Measurements from ENCODE around the gene NRGN. TPM values are rescaled to one million over a fixed set of nuclear protein-coding genes. Genes with fewer than 3 reads are reported as not detected.

Gene NRGN
- total and polyA plus RNA-seq, 4 donors, result 15.4 to 41.1 (median 35.8) TPM

DNA sequence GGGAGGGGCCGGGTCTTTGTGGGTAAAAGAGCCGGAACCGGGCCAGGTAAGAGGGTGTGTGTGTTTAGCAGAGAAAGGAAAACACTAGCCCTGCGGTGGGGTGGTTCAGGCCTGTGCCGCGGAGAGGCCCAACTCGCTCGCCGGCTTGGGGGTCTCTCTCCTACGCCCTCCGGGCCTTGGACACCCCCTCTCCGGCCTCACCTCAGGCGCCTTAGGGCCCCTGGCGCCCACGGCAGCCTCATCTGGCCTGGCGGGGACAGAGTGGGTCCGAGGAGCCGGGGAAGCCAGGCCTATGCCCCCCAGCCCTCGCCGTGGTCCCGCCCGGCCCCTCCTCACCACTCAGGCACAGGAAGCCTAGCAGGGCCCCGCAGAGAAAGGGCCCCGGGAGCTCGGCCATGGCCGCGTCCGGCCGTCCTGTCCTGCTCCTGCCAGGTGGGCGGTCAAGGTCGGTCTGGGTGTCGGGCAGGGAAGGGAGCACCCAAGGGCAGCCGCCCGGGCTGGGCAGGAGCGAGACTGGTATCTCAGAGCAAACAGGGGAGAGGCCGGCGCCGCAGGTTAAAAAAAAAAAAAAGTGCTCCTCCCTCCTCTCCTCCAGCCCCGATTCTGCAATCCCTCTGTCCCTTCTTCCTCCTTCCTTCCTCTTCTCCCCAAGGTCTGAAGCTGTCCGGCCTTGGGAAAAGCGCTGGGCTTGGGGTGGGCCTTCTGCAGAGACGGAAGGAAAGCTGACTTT is 12.2 kb downstream of the NRGN start, which contains the start of gene VSIG2:
TSS of gene VSIG2 (minus strand) at position 515 of the 730 bp plus-strand sequence. CDS start at position 397, 118 bp downstream.
- H3K27me3 ChIP-seq (ENCODE audit: control insufficient read depth in 1 of 2, insufficient read depth in 2 of 2, low read length in 1 of 2), result no peaks in the 10 kb centered on the region
- no peaks in the 10 kb centered on the region for H3K36me3 ChIP-seq (ENCODE audit: control insufficient read depth in 1 of 2, insufficient read depth in 2 of 2, low read length in 1 of 2)
- intact Hi-C loops (cut with DNase I), result no loop called here
- no peak within 1 kb of the TSS for H3K27ac ChIP-seq (ENCODE audit: low read depth in 1 of 2, low read length in 2 of 2)
- DNase-seq (no peak), ATAC-seq (ENCODE audit: low FRiP score) (no peak)
- H3K4me1 ChIP-seq (ENCODE audit: control insufficient read depth in 1 of 2, insufficient read depth in 2 of 2, low read length in 2 of 2), result no peaks in the 10 kb centered on the region
- H3K9me3 ChIP-seq (ENCODE audit: control insufficient read depth, low read length), result no peaks in the 10 kb centered on the region
- 50 to 63% methylated on average over 41 to 42 of the region's 42 CpGs for WGBS, 2 donors
- no peak within 1 kb of the TSS for H3K4me3 ChIP-seq (ENCODE audit: low read length in 2 of 2)

DNA sequence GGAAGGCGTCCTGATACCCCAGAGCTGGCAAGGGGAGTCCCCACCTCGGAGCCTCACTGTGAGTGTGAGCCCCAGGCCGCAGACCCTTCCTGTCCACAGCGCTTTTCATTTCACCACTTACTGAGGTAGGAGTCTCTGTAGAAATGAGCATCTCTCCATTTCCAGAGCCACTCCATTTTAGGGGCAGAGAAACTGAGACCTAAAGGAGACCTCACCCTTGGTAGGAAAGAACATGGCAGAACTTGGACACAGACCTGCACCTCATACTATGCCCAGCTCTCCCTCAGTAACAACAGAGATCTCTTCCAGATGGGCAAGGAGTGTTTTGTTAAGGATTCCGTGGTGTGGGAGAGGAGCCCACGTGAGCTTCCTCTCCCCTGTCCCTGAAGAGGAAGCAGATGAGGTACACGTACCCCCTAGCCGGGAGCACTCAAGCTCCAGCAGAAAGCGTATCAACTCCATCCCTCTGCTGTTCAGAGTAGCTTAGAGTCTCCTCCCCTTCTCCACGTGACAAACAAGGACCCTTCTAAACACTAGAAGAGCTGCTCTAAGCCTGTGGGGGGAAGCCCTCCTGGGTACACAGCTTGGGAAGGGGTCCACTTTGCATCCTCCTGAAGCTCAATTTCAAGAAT is 12.8 kb downstream of the NRGN start:
- Histone ChIP-seq H3K27ac (ENCODE audit: low read depth in 1 of 2, low read length in 2 of 2) (no peak overlapping the region), H3K4me3 (ENCODE audit: low read length in 2 of 2) (no peak overlapping the region), H3K4me1 (ENCODE audit: control insufficient read depth in 1 of 2, insufficient read depth in 2 of 2, low read length in 2 of 2) (no peaks in the 10 kb centered on the region), H3K9me3 (ENCODE audit: control insufficient read depth, low read length) (no peaks in the 10 kb centered on the region), H3K27me3 (ENCODE audit: control insufficient read depth in 1 of 2, insufficient read depth in 2 of 2, low read length in 1 of 2) (no peaks in the 10 kb centered on the region), H3K36me3 (ENCODE audit: control insufficient read depth in 1 of 2, insufficient read depth in 2 of 2, low read length in 1 of 2) (no peaks in the 10 kb centered on the region)
- WGBS, 2 donors, result 73 to 79% methylated on average over 10 of the region's 10 CpGs
- no peak for DNase-seq
- no peak for ATAC-seq (ENCODE audit: low FRiP score)
- intact Hi-C loops (cut with DNase I), result no loop called here

DNA sequence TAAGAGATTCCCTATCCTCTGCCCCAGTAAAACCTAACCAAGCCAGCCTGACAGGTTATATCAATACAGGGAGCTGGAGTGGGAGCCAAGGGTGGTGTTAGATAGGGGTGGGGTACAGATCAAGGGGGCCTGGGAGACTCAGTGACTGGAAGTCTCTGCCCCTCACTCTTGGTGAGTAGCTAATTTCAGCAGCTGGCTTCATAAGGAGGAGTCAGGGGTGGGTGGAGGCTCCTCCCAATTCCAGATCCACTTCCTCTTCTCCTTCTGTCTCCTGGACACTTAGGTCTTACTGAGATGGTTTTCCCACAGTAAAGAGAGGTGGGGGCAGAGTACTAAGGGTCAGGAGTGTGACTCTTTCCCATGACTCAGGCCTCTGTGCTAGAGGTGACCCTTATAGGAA is 13.5 kb downstream of the NRGN start:
- ATAC-seq (ENCODE audit: low FRiP score) (no peak), DNase-seq (no peak)
- Histone ChIP-seq H3K36me3 (ENCODE audit: control insufficient read depth in 1 of 2, insufficient read depth in 2 of 2, low read length in 1 of 2) (no peaks in the 10 kb centered on the region), H3K9me3 (ENCODE audit: control insufficient read depth, low read length) (no peaks in the 10 kb centered on the region), H3K4me3 (ENCODE audit: low read length in 2 of 2) (no peak overlapping the region), H3K4me1 (ENCODE audit: control insufficient read depth in 1 of 2, insufficient read depth in 2 of 2, low read length in 2 of 2) (no peaks in the 10 kb centered on the region), H3K27me3 (ENCODE audit: control insufficient read depth in 1 of 2, insufficient read depth in 2 of 2, low read length in 1 of 2) (no peaks in the 10 kb centered on the region), H3K27ac (ENCODE audit: low read depth in 1 of 2, low read length in 2 of 2) (no peak overlapping the region)
- intact Hi-C loops (cut with DNase I), result no loop called here

DNA sequence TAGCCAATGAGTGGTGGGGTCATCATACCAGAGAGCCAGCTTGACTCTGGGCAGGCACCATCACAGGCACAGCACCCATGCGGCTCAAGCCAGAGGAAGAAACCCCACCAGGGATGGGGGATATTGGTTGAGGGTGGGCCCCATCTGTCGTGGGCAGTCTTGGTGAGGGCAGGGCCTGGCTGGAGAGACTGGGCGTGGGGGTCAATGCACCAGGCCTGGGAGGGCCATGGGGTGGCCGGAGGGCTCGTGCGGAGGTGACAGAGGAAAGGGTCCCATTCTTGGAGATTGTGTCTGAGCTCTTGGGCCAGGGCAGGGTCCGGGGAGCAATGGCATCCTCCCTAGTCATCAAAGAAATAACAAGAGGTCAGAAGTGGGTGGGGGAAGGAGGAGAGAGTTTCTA is 13.9 kb downstream of the NRGN start:
- no peak for ATAC-seq (ENCODE audit: low FRiP score)
- WGBS, 2 donors, result 92 to 93% methylated on average over 7 of the region's 7 CpGs
- Histone ChIP-seq H3K4me3 (ENCODE audit: low read length in 2 of 2) (no peak overlapping the region), H3K4me1 (ENCODE audit: control insufficient read depth in 1 of 2, insufficient read depth in 2 of 2, low read length in 2 of 2) (no peaks in the 10 kb centered on the region), H3K27ac (ENCODE audit: low read depth in 1 of 2, low read length in 2 of 2) (no peak overlapping the region), H3K27me3 (ENCODE audit: control insufficient read depth in 1 of 2, insufficient read depth in 2 of 2, low read length in 1 of 2) (no peaks in the 10 kb centered on the region), H3K36me3 (ENCODE audit: control insufficient read depth in 1 of 2, insufficient read depth in 2 of 2, low read length in 1 of 2) (no peaks in the 10 kb centered on the region), H3K9me3 (ENCODE audit: control insufficient read depth, low read length) (no peaks in the 10 kb centered on the region)
- intact Hi-C loops (cut with DNase I), result no loop called here
- DNase-seq, result no peak

DNA sequence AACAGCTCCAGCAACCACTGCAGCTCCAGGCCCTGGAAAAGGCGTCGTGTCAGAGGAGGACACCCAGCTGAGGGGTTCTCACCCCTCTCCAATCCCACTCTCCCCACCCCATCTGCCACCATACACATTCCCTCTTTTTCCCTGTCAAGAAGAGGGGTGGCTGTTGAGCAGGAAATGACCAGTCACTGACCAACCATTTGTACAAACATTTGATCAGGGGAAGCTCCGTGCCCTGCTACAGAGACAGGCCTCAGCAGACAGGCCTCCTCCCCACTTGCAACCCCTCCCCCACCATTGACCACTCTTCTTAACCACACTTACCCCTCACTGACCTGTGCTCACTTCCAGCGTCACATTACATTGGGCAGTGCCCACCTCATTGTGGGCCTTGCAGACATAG is 14.6 kb downstream of the NRGN start:
- H3K9me3 ChIP-seq (ENCODE audit: control insufficient read depth, low read length), result no peaks in the 10 kb centered on the region
- 64 to 76% methylated on average over 4 of the region's 4 CpGs for WGBS, 2 donors
- no peak overlapping the region for H3K27ac ChIP-seq (ENCODE audit: low read depth in 1 of 2, low read length in 2 of 2)
- no peaks in the 10 kb centered on the region for H3K27me3 ChIP-seq (ENCODE audit: control insufficient read depth in 1 of 2, insufficient read depth in 2 of 2, low read length in 1 of 2)
- ATAC-seq (ENCODE audit: low FRiP score) (no peak), DNase-seq (no peak)
- no peaks in the 10 kb centered on the region for H3K4me1 ChIP-seq (ENCODE audit: control insufficient read depth in 1 of 2, insufficient read depth in 2 of 2, low read length in 2 of 2)
- no peak overlapping the region for H3K4me3 ChIP-seq (ENCODE audit: low read length in 2 of 2)
- H3K36me3 ChIP-seq (ENCODE audit: control insufficient read depth in 1 of 2, insufficient read depth in 2 of 2, low read length in 1 of 2), result no peaks in the 10 kb centered on the region
- intact Hi-C loops (cut with DNase I), result no loop called here

DNA sequence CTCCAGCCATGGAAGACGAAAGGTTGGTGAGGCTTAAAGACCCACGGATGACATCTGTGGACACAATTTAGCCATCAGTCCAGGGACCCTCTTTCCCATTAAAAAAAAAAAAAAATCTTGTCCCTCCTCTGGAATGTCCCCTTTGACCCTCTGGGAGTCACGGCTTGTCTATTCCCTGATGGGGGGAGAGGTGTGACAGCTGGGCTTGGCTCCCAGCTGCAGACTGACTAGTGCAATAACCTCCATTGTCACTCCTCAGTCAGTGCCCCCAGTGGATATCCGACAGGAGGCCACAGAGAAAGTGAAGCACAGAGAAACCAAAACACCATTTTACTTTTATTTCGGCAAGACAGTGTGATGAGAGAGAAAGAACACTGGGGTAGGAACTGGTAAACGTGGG is 15.0 kb downstream of the NRGN start:
- Histone ChIP-seq H3K27ac (ENCODE audit: low read depth in 1 of 2, low read length in 2 of 2) (no peak overlapping the region), H3K27me3 (ENCODE audit: control insufficient read depth in 1 of 2, insufficient read depth in 2 of 2, low read length in 1 of 2) (no peaks in the 10 kb centered on the region), H3K36me3 (ENCODE audit: control insufficient read depth in 1 of 2, insufficient read depth in 2 of 2, low read length in 1 of 2) (no peaks in the 10 kb centered on the region), H3K4me3 (ENCODE audit: low read length in 2 of 2) (no peak overlapping the region), H3K4me1 (ENCODE audit: control insufficient read depth in 1 of 2, insufficient read depth in 2 of 2, low read length in 2 of 2) (no peaks in the 10 kb centered on the region), H3K9me3 (ENCODE audit: control insufficient read depth, low read length) (no peaks in the 10 kb centered on the region)
- intact Hi-C loops (cut with DNase I), result no loop called here
- DNase-seq (no peak), ATAC-seq (ENCODE audit: low FRiP score) (no peak)
- WGBS, 2 donors, result 73 to 78% methylated on average over 6 of the region's 6 CpGs

DNA sequence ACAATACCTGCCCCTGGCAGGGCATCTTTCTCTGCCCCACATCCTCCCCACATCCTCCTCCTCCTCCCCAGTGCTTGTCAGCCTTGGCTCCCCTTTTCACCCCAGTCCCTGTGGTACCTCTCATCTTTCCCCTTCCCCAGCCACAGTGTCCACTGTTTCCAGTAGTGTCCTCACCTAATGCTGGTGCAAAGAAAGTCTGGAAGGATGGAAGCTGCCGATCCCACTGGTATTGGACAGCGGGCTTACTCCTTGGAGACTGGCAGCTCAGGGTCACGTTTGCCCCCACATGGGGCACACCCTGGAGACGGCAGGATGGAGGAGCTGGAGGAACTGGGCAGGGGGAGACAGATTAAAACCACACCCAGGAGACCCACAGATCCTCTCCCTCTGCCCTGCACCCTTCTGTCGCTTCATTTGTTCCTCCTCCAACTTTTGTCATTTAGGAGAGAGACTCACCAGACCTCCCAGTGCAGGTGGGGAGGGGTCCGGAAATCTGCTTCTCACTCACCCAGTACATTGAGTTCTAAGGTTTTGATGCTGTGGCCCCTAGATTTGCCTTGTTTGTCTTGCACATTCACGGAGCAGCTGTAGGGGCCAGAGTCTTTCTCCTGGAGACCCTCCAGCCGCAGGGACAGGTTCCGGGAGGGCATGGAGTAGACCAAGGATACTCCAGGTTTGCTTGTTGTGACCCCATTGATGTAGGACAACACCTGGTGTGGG is 16.5 kb downstream of the NRGN start:
- H3K4me1 ChIP-seq (ENCODE audit: control insufficient read depth in 1 of 2, insufficient read depth in 2 of 2, low read length in 2 of 2), result no peaks in the 10 kb centered on the region
- no peak overlapping the region for H3K4me3 ChIP-seq (ENCODE audit: low read length in 2 of 2)
- no peak for ATAC-seq (ENCODE audit: low FRiP score)
- 64 to 74% methylated on average over 9 of the region's 9 CpGs for WGBS, 2 donors
- H3K27me3 ChIP-seq (ENCODE audit: control insufficient read depth in 1 of 2, insufficient read depth in 2 of 2, low read length in 1 of 2), result no peaks in the 10 kb centered on the region
- no peak overlapping the region for H3K27ac ChIP-seq (ENCODE audit: low read depth in 1 of 2, low read length in 2 of 2)
- intact Hi-C loops (cut with DNase I), result no loop called here
- no peaks in the 10 kb centered on the region for H3K36me3 ChIP-seq (ENCODE audit: control insufficient read depth in 1 of 2, insufficient read depth in 2 of 2, low read length in 1 of 2)
- no peak for DNase-seq
- H3K9me3 ChIP-seq (ENCODE audit: control insufficient read depth, low read length), result no peaks in the 10 kb centered on the region

DNA sequence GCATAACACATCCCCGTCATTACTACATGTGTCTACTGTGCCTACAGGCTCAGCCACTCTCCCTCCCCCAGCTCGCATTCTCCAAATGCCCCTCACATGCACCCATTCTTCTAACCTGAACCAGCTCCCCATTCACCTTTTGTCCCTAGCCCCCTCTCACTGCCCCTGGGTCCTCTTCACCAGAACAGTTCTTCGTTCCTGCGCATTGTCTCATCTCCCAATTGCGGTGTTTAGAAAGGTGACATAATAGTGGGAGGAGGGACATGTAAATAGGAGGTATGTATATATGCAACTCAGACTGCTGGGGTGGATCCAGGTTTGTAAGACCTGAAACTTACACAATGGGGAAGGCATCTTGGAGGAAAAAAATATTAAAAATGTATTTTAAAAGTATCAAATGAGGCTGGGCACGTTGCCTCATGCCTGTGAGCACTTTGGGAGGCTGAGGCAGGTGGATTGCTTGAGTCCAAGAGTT is 17.0 kb downstream of the NRGN start:
- WGBS, 2 donors, result 77% methylated on average over 6 of the region's 6 CpGs
- no peaks in the 10 kb centered on the region for H3K9me3 ChIP-seq (ENCODE audit: control insufficient read depth, low read length)
- H3K27ac ChIP-seq (ENCODE audit: low read depth in 1 of 2, low read length in 2 of 2), result no peak overlapping the region
- H3K4me3 ChIP-seq (ENCODE audit: low read length in 2 of 2), result no peak overlapping the region
- ATAC-seq (ENCODE audit: low FRiP score), result no peak
- H3K36me3 ChIP-seq (ENCODE audit: control insufficient read depth in 1 of 2, insufficient read depth in 2 of 2, low read length in 1 of 2), result no peaks in the 10 kb centered on the region
- H3K27me3 ChIP-seq (ENCODE audit: control insufficient read depth in 1 of 2, insufficient read depth in 2 of 2, low read length in 1 of 2), result no peaks in the 10 kb centered on the region
- H3K4me1 ChIP-seq (ENCODE audit: control insufficient read depth in 1 of 2, insufficient read depth in 2 of 2, low read length in 2 of 2), result no peaks in the 10 kb centered on the region
- no peak for DNase-seq
- intact Hi-C loops (cut with DNase I), result no loop called here
